Neural progenitor cell (in vitro differentiated cells): Measurements from ENCODE around the gene DUSP19. TPM values are rescaled to one million over a fixed set of nuclear protein-coding genes. Genes with fewer than 3 reads are reported as not detected.

ENCODE experiments used
- DNase-seq: peaks from one replicate; pipeline ENCODE4 v3.0.0-alpha.2; 2016; ENCODE audit warnings: low spot score
- H2AFZ ChIP-seq: fragments of 200-600 bp; sonication (generic); replicated peaks from 2 replicates; pipeline ENCODE4 v1.6.1; 2016; ENCODE audit warnings: antibody characterized with exemption
- H3F3A ChIP-seq: fragments of 200-600 bp; sonication (generic); 2 replicates; pipeline ENCODE4 v1.6.1; 2016; ENCODE audit warnings: antibody characterized with exemption, low read depth
- H3K27ac ChIP-seq: fragments of 200-600 bp; sonication (generic); 2 replicates; pipeline ENCODE4 v1.5.1; 2016; ENCODE audit warnings: mild to moderate bottlenecking
- H3K27me3 ChIP-seq: fragments of 200-600 bp; sonication (generic); 2 replicates; pipeline ENCODE4 v1.6.1; 2016; ENCODE audit warnings: mild to moderate bottlenecking, moderate library complexity
- H3K36me3 ChIP-seq: fragments of 200-600 bp; sonication (generic); 2 replicates; pipeline ENCODE4 v1.5.1; 2016
- H3K4me1 ChIP-seq: fragments of 200-600 bp; sonication (generic); 2 replicates; pipeline ENCODE4 v1.6.1; 2016; ENCODE audit warnings: mixed run types
- H3K4me2 ChIP-seq: fragments of 200-600 bp; sonication (generic); 2 replicates; pipeline ENCODE4 v1.6.1; 2016
- H3K4me3 ChIP-seq: fragments of 200-600 bp; sonication (generic); 2 replicates; pipeline ENCODE4 v1.5.1; 2016
- H3K79me2 ChIP-seq: fragments of 200-600 bp; sonication (generic); 2 replicates; pipeline ENCODE4 v1.6.1; 2016; ENCODE audit warnings: low read depth
- H3K9ac ChIP-seq: fragments of 200-600 bp; sonication (generic); 2 replicates; pipeline ENCODE4 v1.6.1; 2016
- H3K9me3 ChIP-seq: fragments of 200-600 bp; sonication (generic); 2 replicates; pipeline ENCODE4 v1.5.1; 2016; ENCODE audit warnings: low read depth
- H4K20me1 ChIP-seq: fragments of 200-600 bp; sonication (generic); 2 replicates; pipeline ENCODE4 v1.6.1; 2016; ENCODE audit warnings: low read depth
- H3K27ac Mint-ChIP-seq: 3 replicates; pipeline ENCODE4 v1.8.0; 2021; ENCODE audit warnings: mixed read lengths
- H3K27me3 Mint-ChIP-seq: 2 replicates; pipeline ENCODE4 v1.8.0; 2022; ENCODE audit warnings: low read depth, mild to moderate bottlenecking, inconsistent platforms, moderate library complexity, mixed read lengths; ENCODE audit not compliant: insufficient read depth
- H3K36me3 Mint-ChIP-seq: 3 replicates; pipeline ENCODE4 v1.8.0; 2021; ENCODE audit warnings: mixed read lengths
- H3K4me1 Mint-ChIP-seq: 3 replicates; pipeline ENCODE4 v1.8.0; 2021; ENCODE audit warnings: mixed read lengths
- H3K4me3 Mint-ChIP-seq: 3 replicates; pipeline ENCODE4 v1.8.0; 2021; ENCODE audit warnings: mild to moderate bottlenecking, moderate library complexity, mixed read lengths
- H3K9me3 Mint-ChIP-seq: 3 replicates; pipeline ENCODE4 v1.8.0; 2020; ENCODE audit warnings: mixed read lengths
- EZH2 ChIP-seq: fragments of 200-600 bp; sonication (generic); IDR thresholded peaks from 2 replicates; pipeline ENCODE4 v1.6.1; 2017; ENCODE audit warnings: antibody characterized with exemption, mild to moderate bottlenecking, moderate library complexity
- EZH2phosphoT487 ChIP-seq: fragments of 200-600 bp; sonication (generic); IDR thresholded peaks from 2 replicates; pipeline ENCODE4 v1.6.1; 2017; ENCODE audit warnings: antibody characterized with exemption
- total RNA-seq: library from RNA; depleted of rRNA; stranded (reverse); fragments of >200 nt; gene quantifications from 2 replicates; pipeline ENCODE4 v1.2.3, GENCODE V29; 2015; ENCODE audit warnings: low replicate concordance
- TF ChIP-seq, protein P1 (sequence below): fragments of 200-600 bp; sonication (generic); IDR thresholded peaks from 2 replicates; pipeline ENCODE4 v1.5.1; 2017; ENCODE audit warnings: antibody characterized with exemption, mild to moderate bottlenecking

Gene DUSP19, protein sequence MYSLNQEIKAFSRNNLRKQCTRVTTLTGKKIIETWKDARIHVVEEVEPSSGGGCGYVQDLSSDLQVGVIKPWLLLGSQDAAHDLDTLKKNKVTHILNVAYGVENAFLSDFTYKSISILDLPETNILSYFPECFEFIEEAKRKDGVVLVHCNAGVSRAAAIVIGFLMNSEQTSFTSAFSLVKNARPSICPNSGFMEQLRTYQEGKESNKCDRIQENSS
- total RNA-seq, result 3.5 and 6.7 TPM in 2 replicates

DNA sequence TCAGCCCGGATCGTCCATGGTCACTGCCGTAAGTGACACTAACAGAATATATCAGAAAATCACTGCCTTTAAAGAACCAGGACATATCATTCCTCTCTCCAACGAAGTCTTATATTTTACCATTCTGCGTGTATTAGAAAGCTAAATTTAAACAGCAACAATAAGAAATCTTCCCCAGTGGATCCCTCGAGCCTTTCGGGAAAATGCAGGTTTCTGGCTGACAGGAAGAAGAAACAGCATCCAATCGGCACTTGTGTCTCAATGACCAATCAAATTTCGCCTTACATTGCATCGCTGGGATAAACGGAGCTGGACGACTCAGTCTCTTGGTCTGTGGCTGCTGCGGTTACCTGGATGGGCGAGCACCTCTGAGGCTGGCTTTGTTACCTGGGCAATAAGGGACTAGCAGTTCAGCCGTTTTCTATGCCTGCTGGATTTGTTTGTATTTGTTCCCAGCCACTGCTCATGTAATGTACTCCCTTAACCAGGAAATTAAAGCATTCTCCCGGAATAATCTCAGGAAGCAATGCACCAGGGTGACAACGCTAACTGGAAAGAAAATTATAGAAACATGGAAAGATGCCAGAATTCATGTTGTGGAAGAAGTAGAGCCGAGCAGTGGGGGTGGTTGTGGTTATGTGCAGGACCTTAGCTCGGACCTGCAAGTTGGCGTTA, at the start of gene DUSP19:
TSS of gene DUSP19 (plus strand) at position 284 of the 675 bp plus-strand sequence. CDS start at position 471, 187 bp downstream.
- Histone ChIP-seq H3K4me1 (peaks cover 4% of the 10 kb centered on the region), H4K20me1 (no peaks in the 10 kb centered on the region), H3K79me2 (no peaks in the 10 kb centered on the region), H3K9me3 (no peaks in the 10 kb centered on the region), H3K9ac (peak within 1 kb of the TSS; percentile 40), H3K4me2 (peak within 1 kb of the TSS; percentile 74), H3K36me3 (no peaks in the 10 kb centered on the region), H3K27ac (no peak within 1 kb of the TSS), H3K4me3 (peak within 1 kb of the TSS; percentile 61), H3K27me3 (no peaks in the 10 kb centered on the region), H3F3A (peaks cover 5% of the 10 kb centered on the region), H2AFZ (peak within 1 kb of the TSS; percentile 98)
- Mint-ChIP-seq H3K27me3 (peaks cover 4% of the 10 kb centered on the region), H3K9me3 (no peaks in the 10 kb centered on the region), H3K27ac (peak within 1 kb of the TSS; percentile 47), H3K36me3 (no peaks in the 10 kb centered on the region), H3K4me1 (peaks cover 7% of the 10 kb centered on the region), H3K4me3 (peak within 1 kb of the TSS; percentile 92)
- peak; percentile 84 for DNase-seq
- no peak for TF ChIP-seq EZH2
- no peak for TF ChIP-seq EZH2phosphoT487
- TF ChIP-seq, protein P1, sequence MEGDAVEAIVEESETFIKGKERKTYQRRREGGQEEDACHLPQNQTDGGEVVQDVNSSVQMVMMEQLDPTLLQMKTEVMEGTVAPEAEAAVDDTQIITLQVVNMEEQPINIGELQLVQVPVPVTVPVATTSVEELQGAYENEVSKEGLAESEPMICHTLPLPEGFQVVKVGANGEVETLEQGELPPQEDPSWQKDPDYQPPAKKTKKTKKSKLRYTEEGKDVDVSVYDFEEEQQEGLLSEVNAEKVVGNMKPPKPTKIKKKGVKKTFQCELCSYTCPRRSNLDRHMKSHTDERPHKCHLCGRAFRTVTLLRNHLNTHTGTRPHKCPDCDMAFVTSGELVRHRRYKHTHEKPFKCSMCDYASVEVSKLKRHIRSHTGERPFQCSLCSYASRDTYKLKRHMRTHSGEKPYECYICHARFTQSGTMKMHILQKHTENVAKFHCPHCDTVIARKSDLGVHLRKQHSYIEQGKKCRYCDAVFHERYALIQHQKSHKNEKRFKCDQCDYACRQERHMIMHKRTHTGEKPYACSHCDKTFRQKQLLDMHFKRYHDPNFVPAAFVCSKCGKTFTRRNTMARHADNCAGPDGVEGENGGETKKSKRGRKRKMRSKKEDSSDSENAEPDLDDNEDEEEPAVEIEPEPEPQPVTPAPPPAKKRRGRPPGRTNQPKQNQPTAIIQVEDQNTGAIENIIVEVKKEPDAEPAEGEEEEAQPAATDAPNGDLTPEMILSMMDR, result no peak

DNA sequence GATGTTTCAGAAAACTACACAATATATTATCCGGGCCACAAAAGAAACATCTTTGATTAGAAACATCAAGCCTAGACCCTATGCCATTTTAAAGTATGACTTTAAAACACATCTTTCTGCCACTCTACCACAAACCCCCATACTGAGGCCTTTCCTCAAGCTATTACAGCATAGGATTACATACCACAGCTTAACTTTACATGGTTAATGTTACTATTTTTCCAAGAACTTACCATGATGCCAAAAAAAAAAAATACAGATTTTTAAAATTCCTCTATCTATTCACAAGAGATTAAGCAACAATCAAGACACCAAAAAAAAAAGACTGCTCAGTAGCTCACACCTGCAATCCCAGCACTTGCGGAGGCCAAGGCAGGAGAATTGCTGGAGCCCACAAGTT, 49.3 kb upstream of the DUSP19 start:
- Histone ChIP-seq H3K4me3 (no peak overlapping the region), H3K79me2 (peaks cover 100% of the 10 kb centered on the region), H3K9ac (no peak overlapping the region), H3K4me1 (peaks cover 10% of the 10 kb centered on the region), H3K27ac (no peak overlapping the region), H4K20me1 (peaks cover 93% of the 10 kb centered on the region), H3K36me3 (peaks cover 7% of the 10 kb centered on the region), H2AFZ (no peak overlapping the region), H3K9me3 (no peaks in the 10 kb centered on the region), H3F3A (no peaks in the 10 kb centered on the region), H3K27me3 (no peaks in the 10 kb centered on the region), H3K4me2 (no peak overlapping the region)
- no peak for DNase-seq
- peaks cover 7% of the 10 kb centered on the region for H3K36me3 Mint-ChIP-seq
- no peak for TF ChIP-seq EZH2phosphoT487
- TF ChIP-seq EZH2, result no peak
- H3K27ac Mint-ChIP-seq, result no peak overlapping the region
- no peaks in the 10 kb centered on the region for H3K9me3 Mint-ChIP-seq
- no peak overlapping the region for H3K4me3 Mint-ChIP-seq
- H3K4me1 Mint-ChIP-seq, result peaks cover 12% of the 10 kb centered on the region
- no peaks in the 10 kb centered on the region for H3K27me3 Mint-ChIP-seq

DNA sequence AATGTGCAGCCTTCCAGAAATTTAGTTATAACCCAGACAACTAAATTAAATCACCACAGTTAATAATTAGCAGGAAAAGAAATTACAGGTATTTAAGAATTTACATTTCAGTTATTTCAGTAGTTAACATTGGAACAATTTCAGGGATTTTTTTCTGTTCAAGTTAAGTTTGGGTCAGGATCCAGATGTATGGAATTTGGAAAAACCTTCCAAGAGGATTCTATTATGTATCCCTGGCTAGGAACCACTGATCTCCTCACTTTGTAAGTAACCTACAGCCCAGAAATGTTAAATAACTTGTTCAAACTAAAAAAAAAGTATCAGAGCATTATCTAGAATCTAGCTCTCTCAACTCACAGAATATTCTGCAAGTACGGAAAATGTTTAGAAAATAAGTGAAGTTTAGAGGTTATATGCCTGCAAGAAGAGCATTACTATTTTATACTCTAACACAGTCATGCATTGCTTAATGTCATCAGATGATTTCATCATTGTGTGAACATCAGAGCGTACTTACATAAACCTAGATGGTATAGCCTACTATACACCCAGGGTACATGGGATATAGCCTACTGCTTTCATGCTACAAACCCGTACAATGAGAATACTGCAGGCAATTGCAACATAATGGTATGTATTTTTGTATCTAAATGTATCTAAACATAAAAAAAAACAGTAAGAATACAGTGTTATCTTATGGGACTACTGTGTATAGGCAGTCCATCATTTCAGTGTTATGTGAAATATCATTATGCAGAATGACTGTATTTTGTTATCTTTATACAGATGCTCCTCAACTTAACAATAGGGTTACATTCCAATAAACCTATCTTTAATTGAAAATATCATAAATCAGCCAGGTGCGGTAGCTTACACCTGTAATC, 46.4 kb upstream of the DUSP19 start:
- H3K4me2 ChIP-seq, result no peak overlapping the region

More for the DNA sequence above, 46.4 kb upstream of the DUSP19 start:
- H3K27ac ChIP-seq, result no peak overlapping the region
- H2AFZ ChIP-seq, result no peak overlapping the region
- Mint-ChIP-seq H3K4me3 (no peak overlapping the region), H3K9me3 (no peaks in the 10 kb centered on the region), H3K4me1 (peaks cover 27% of the 10 kb centered on the region), H3K27me3 (no peaks in the 10 kb centered on the region), H3K27ac (no peak overlapping the region), H3K36me3 (peaks cover 7% of the 10 kb centered on the region)
- DNase-seq, result no peak
- H3K79me2 ChIP-seq, result peaks cover 100% of the 10 kb centered on the region
- TF ChIP-seq, protein P1, result no peak
- no peak for TF ChIP-seq EZH2
- H4K20me1 ChIP-seq, result peaks cover 94% of the 10 kb centered on the region
- H3K27me3 ChIP-seq, result no peaks in the 10 kb centered on the region
- no peak overlapping the region for H3K9ac ChIP-seq
- no peak overlapping the region for H3K4me3 ChIP-seq
- H3K4me1 ChIP-seq, result peaks cover 35% of the 10 kb centered on the region
- H3F3A ChIP-seq, result peaks cover 5% of the 10 kb centered on the region
- peaks cover 7% of the 10 kb centered on the region for H3K36me3 ChIP-seq
- no peaks in the 10 kb centered on the region for H3K9me3 ChIP-seq
